ENCODE results near the gene IDH3B.

GRCh38 chr20:2687514-2687913 lies 23.5 kb upstream of the IDH3B start:
- TF ChIP-seq POLR2A (IDR thresholded peaks at IDR 0.05) (no peak), CTCF (IDR thresholded peaks at IDR 0.05) (no peak)
